Umbilical cord (tissue), 2 donors: ENCODE results near the gene ANKEF1. TPM values are rescaled to one million over a fixed set of nuclear protein-coding genes. Genes with fewer than 3 reads are reported as not detected.
"Not testable (repeated sequence)": the region's sequence is repeated elsewhere in the genome, so short reads cannot be mapped to it uniquely, and the experiment has no call there.

Source experiments
- DNase-seq: peaks from one replicate; pipeline ENCODE4 v3.0.0-alpha.2; 2015; ENCODE audit warnings: low spot score
- total RNA-seq: library from RNA; depleted of rRNA; stranded (reverse); fragments of >200 nt; gene quantifications from one replicate; pipeline ENCODE4 v1.2.3, GENCODE V29; 2014; ENCODE audit warnings: low replicate concordance; ENCODE audit not compliant: insufficient read depth

ANKEF1 gene
- total RNA-seq, 1 donor from 2014 or later: 7.7 TPM

DNA sequence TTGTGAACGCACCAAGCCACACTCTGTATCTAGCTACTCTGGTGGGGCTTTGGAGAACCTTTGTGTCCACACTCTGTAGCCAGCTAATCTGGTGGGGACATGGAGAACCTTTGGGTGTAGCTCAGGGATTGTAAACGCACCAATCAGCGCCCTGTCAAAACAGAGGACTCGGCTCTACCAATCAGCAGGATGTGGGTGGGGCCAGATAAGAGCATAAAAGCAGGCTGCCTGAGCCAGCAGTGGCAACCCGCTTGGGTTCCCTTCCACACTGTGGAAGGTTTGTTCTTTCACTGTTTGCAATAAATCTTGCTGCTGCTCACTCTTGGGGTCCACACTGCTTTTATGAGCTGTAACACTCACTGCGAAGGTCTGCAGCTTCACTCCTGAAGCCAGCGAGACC is 2.5 kb upstream of the ANKEF1 start:
- not testable (repeated sequence) for DNase-seq

DNA sequence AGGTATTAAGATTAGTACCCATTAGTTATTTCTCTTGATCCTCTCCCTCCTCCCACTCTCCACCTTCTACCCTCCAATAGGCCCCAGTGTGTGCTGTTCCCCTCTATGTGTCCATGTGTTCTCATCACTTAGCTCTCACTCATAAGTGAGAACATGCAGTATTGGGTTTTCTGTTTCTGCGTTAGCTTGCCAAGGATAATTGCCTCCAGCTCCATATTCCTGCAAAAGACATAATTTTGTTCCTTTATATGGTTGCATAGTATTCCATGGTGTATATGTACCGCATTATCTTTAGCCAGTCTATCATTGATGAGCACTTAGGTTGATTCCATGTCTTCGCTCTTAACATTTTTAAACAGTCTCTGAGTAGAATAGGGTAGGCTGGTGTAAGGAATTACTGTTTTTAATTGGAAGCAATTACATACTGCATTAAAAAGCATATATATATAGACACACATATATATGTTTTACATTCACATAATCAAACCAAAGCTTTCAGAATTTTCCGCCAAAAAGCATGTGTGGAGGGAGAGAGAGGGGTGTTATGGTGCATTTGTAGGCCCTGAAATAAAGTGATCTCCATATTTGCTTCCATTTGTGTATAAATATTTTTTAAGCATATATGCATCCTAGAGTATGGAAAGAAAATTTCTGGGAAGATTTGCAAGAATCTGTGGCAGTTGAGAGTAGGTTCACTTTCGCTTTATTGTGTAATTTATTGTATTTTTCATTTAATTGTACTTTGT is 709 bp upstream of the ANKEF1 start:
- no peak for DNase-seq

DNA sequence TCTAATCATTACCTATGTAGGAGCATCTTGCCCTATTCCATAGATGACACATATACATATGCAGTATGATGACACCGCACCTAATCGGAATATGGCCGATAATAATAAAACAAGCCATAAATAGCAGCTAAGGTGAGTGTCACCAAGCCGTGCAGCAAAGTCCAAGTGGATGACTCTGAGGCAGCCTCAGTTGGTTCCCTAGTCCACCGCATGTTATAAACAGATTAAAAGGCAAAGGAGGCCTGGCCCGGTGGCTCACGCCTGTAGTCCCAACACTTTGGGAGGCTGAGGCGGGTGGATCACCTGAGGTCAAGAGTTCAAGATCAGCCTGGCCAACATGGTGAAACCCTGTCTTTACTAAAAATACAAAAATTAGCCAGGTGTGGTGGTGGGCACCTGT is 1.5 kb downstream of the ANKEF1 start:
- not testable (repeated sequence) for DNase-seq

GRCh38 chr20:10040070-10040975 is 5.5 kb downstream of the ANKEF1 start:
- DNase-seq: no peak

GRCh38 chr20:10042086-10042485 is 7.3 kb downstream of the ANKEF1 start:
- no peak for DNase-seq

DNA sequence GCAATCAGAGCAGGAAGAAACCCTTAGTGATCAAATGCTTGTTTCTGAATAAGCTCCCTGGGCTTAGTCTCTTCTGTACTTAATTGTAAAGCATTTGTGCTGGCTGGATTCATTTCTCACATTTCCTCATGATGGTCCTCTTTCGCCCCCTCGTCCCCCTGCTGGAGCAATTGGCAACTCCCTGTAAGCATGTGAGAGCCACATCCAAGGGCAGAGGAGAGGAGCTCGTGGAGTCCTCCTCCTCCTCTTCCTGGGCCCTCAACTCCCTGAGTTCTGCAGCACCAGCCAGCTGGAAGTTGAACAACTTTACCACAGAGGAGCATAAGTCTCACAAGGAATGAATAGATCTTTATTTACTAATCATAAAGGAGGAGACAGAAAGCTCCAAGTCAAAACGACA is 12.6 kb downstream of the ANKEF1 start:
- DNase-seq: no peak

DNA sequence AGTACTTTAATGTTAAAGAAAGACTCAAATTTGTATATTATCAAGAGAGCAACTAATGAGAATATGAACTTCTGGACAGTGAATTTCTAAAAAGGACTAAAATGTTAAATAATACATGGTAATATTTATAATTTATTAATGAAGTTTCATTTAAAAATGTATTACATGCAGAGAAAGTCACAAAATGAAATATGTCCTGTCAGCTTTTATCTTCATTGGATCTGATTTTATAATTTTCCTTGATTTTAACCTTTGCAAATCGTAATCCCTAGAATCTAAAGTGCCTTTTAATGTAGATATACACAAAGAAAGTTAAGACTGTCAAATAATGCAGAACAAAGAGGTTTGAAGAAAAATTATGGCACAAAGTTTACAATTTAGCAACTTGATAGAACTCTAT is 16.4 kb downstream of the ANKEF1 start:
- no peak for DNase-seq

GRCh38 chr20:10059006-10059405 is 24.2 kb downstream of the ANKEF1 start:
- DNase-seq: no peak

GRCh38 chr20:10060226-10060625 is 25.4 kb downstream of the ANKEF1 start:
- DNase-seq: peak; percentile 11

DNA sequence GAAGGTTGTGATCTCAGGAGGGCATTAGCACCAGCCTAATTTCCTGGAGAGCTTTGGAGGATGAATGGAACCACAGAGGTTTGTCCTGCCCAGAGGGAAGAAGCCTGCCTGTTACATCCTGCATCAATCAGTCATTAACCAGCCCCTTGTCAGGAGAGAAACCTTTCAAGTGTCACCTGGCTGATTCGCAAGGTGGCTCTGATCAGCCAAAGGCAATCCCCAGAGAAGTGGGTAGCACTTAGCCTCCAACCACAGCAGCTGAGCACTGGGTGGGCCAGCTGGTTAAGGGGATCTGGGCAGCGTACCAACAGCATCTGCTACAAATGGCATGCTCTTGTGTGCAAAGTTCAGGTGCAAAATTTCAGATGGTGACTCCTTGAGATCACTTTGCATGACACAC is 26.9 kb downstream of the ANKEF1 start:
- no peak for DNase-seq

DNA sequence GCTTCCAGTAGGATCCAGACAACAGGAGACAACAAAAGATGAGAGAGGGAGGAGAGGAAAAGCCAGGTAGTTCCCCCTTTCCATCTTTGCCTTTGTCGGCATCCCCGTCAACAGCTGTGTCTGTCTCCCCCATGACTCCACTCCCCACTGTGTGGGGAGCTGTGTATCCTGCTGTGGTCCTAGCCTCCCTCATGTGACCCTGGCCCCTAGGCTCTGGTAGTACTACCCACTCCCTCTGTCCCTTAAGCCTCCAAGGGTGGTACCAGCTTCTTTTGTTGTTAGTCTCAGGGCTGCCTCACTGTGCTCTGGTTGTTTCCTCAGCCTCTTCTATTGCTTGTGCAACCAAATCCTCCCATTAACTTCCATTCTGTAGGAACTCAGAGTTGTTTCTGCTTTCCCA is 28.7 kb downstream of the ANKEF1 start:
- no peak for DNase-seq

GRCh38 chr20:10064611-10065010 is 29.8 kb downstream of the ANKEF1 start:
- no peak for DNase-seq

DNA sequence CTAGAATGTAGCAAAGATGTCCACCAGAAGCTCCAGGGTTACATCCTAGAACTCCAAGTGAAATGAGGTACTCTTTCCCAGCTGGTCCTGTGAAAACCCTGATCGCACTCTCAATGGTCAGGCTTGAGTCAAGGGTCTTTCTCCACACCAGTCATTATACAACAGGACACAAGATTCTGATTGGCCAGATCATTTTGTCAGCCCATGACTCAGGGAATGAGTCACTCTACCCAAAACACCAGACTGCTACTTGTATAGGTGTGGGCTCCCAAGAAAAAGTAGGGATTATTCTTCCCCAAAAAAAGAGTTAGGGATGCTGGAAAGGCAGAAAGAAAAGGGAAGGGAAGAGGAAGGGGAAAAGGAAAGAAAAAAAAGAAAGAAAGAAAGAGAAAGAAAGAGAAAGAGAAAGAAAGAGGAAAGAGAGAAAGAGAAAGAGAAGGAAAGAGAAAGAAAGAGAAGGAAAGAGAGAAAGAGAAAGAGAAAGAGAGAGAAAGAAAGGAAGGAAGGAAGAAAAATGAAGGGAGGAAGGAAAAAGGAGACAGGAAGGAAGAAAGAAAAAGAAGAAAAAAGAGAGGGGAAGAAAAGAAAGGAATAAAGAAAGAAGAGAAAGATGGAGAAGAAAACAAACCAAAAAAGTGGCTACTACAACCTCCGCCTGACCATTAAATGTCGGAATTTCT is 30.5 kb downstream of the ANKEF1 start:
- no peak for DNase-seq

GRCh38 chr20:10067321-10067720 is 32.5 kb downstream of the ANKEF1 start:
- peak; percentile 57 for DNase-seq

- peak; percentile 66 for DNase-seq
These were observed 39.7 kb downstream of the ANKEF1 start for GRCh38 chr20:10074513-10074912.

GRCh38 chr20:10075606-10076005 is 40.8 kb downstream of the ANKEF1 start:
- DNase-seq: peak; percentile 12

- DNase-seq: peak; percentile 13
These were observed 41.6 kb downstream of the ANKEF1 start for GRCh38 chr20:10076126-10077080.

- DNase-seq: no peak
These were observed 42.3 kb downstream of the ANKEF1 start for GRCh38 chr20:10077081-10077471.

- DNase-seq: no peak
These were observed 43.1 kb downstream of the ANKEF1 start for GRCh38 chr20:10077886-10078285.

GRCh38 chr20:10078403-10078802 is 43.6 kb downstream of the ANKEF1 start:
- DNase-seq: no peak

DNA sequence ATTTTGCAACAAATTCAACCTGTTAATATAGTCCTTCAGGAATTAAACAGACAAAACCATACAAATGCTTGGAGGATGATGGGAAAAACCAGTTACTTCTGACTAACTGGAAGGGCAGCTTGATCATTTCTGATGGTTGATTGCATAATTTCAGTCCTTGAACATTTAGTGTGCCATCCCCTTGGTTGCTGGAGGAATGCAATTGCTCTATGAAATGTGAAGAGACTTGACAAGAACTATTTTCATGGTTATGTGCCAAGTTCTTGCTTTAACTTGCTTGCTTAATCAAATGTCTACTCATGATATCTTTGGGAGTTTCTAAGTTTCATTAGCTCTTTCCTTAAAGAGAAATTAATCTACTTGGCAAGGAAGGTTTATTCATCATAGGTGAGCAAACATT is 45.2 kb downstream of the ANKEF1 start:
- peak; percentile 41 for DNase-seq
